ENCODE data around the gene LRRK1. TPM values are rescaled to one million over a fixed set of nuclear protein-coding genes. Genes with fewer than 3 reads are reported as not detected.

Gene LRRK1
- total RNA-seq, 2 experiments from 2014 or later = 0.57 to 0.66 TPM

Other genes with a start within 250 kb of the LRRK1 start
- gene ALDH1A3, start 39.5 kb upstream of the LRRK1 start, total RNA-seq = not detected